ENCODE data around the gene C5orf46.
"Not testable (repeated sequence)": the region's sequence is repeated elsewhere in the genome, so short reads cannot be mapped to it uniquely, and the experiment has no call there.

C5orf46 gene

GRCh38 chr5:147906326-147907095 is at the start of gene C5orf46:
Gene C5orf46, minus strand, starts transcription at chr5:147906538. Its CDS starts 37 bp downstream, at chr5:147906501.
- DNase-seq (ENCODE audit: low read depth in 2 of 2), result no peak

DNA sequence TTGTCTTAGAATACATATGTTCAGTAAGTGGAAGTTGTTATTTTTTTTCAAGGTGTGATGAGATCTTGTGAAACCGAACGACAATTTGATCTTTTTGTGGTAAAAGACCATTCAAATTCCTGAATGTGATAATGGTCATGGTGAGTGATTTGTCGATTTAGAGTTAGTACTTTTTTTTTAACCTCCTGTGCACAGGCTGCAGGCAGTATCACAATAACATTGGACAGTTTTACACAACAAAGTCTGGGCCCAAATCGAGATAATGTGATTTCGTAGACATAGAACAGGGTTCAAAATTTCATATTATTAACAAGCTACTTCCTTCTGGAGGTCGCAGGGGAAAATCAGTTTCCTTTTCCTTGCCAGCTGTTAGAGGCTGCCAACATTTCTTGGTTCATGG is 48.6 kb upstream of the C5orf46 start:
- no peak for DNase-seq (ENCODE audit: low read depth in 2 of 2)

DNA sequence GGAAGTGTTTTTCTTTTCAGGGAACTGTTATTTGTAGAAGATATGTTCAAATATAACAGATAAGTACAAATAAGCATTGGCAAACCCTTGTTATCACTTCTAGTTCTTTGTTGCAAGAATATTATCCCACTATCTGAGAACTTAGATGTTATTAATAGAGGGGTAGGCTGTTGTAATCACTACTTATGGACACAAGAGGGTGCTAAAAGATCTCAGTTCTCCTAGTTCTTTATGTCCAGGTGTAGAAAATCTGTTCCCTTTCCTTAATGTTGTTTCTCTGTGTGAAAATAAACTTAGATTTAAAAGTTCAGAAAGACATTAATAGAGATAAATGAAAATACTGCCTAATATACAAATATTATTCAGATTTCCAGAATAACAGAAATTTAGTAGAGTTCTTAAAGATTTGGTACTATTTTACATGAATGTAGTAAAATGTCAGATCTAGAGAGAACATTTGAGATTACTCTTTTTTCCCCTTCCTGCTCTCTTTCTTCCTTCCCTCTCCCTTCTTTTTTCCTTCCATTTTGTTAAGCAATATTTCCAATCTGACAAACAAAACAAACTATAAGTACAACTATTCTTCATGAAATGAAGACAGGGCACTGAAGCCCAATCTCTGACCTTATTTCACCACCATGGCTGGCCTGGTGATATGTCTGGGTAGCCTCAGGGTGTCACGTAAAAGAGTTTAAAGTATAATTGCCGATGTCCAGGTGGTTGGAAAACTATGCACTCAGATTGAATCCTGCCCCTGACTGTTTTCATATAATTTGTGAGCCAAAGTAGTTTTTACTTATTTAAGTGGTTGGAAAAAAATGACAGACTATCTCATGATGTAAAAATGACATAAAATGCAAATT is 43.6 kb upstream of the C5orf46 start:
- DNase-seq (ENCODE audit: low read depth in 2 of 2), result no peak

- DNase-seq (ENCODE audit: low read depth in 2 of 2), result not testable (repeated sequence)
These were observed 40.4 kb upstream of the C5orf46 start for GRCh38 chr5:147946658-147947274.

DNA sequence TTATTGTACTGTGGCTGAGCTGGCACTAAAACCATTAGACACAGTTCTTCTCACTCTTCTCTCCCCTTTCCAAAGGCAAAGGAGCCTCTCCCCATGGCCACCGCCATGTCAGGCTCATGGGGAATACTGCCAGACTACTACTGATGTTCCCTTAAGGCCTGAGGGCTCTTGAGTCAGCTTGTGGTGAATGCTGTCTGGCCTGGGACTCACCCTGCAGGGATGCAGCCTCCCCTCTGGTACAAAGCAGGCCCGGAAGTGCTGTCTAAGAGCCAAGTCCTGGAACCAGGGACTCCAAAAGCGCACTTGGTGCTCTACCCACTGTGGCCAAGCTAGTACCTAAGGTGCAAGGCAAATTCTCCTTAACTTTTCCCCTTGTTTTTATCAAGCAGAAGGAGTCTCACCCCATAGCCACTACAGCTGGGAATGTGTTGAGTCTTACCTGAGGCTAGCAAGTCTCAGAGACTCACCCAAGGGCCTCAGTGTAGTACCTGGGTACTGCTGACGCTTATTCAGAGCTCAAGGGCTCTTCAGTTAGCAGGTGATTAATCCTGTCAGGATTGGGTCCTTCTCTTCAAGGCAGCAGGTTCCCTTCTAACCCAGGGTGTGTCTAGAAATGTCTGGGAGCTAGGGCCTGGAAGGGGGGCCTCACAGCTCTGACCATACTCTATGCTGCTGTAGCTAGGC is 33.2 kb upstream of the C5orf46 start:
- DNase-seq (ENCODE audit: low read depth in 2 of 2), result no peak

DNA sequence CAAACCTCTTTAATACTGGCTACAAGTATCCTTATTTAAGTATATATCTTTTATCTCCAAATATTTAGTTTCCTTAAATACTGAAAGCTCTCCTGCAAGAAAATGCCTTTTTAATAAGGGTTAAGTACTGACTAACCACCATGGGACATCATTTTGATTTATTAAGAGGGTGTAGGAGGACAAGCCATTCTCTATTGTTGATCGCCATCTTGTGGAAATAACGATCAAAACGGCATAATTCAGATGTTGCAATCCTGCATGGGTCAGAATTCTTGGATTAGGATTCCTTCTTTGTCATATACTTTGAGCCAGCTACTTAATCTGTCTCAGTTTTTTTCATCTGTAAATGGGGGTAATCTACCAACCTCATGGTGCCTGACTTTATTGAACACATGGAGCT is 28.7 kb upstream of the C5orf46 start:
- no peak for DNase-seq (ENCODE audit: low read depth in 2 of 2)

- no peak for DNase-seq (ENCODE audit: low read depth in 2 of 2)
These were observed 24.4 kb upstream of the C5orf46 start for GRCh38 chr5:147930769-147931168.

DNA sequence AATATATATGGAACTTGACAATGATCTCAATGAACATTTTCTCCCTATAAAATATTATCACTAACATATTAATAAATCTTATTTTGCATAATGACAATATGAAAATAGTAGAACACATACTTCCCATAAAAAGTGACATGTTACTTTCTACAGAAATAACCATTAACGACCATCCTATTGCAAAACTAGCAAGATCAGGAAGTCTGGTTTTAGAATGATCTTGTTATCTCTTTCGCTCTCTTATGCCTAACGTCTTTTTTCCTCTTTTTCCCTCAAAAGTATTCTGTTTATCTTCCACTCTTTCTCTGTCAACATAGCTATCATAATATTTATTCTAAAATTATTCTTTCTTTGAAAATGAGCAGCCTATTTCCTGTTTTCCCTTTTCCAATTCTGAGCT is 21.6 kb upstream of the C5orf46 start:
- no peak for DNase-seq (ENCODE audit: low read depth in 2 of 2)

DNA sequence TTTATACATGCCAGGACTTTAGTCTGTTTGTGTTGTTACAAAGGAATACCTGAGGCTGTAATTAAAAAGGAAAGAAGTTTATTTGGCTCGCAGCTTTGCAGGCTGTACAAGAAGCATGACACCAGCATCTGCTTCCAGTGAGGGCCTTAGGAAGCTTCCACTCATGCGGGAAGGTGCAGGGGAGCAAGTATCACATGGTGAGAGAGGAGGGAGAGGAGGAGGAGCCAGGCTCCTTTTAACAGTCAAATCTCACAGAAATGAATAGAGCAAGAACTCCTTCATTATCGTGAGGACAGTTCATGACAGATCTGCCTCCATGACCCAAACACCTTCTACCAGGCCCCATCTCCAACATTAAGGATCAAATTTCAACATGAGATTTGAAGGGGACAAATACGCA is 18.7 kb upstream of the C5orf46 start:
- no peak for DNase-seq (ENCODE audit: low read depth in 2 of 2)

DNA sequence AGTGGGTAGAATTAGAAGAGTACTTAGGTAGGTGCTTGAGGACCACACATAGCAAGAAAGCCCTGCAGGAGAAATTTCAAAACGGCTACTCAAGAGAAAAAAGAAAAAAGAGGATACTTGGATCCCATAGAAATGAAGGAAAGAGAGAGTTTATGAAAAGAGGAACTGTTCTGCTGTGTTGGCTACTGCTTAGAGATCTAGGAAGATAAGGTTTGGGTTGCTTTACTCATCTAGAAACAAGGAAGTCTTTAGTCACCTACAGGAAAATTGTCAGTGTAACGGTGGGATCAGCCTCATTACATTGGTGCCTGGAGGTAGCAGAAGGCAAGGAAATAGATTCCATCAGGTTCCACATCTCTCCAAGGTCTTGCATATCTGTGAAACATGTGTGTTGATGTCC is 14.8 kb upstream of the C5orf46 start:
- DNase-seq (ENCODE audit: low read depth in 2 of 2), result no peak

GRCh38 chr5:147920420-147921030 is 14.2 kb upstream of the C5orf46 start:
- DNase-seq (ENCODE audit: low read depth in 2 of 2), result no peak

GRCh38 chr5:147918899-147919298 is 12.6 kb upstream of the C5orf46 start:
- no peak for DNase-seq (ENCODE audit: low read depth in 2 of 2)

DNA sequence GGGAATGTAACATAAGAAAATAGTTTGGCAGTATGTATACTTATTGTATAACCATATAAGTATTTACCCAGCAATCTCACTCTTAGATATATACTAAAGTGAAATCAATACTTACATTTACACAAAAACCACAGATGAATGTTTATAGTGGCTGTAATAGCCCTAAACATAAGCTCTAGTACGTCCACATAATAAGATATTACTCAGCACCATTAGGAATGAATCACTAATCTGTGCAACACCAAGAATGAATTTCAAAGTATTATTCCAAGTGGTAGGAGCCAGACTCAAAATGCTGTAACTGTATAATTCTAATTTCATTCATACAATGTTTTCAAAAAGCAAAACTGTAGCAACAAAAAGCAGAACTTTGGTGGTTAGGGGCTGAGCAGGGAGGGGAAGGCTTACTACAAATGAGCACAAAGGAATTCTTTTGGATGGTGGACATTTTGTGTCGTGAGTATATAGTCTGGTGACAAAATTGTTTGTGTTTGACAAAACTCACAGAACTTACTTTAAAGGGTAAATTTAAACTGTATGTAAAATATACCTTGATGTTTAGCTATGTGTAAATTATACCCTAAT is 11.9 kb upstream of the C5orf46 start:
- DNase-seq (ENCODE audit: low read depth in 2 of 2), result no peak

DNA sequence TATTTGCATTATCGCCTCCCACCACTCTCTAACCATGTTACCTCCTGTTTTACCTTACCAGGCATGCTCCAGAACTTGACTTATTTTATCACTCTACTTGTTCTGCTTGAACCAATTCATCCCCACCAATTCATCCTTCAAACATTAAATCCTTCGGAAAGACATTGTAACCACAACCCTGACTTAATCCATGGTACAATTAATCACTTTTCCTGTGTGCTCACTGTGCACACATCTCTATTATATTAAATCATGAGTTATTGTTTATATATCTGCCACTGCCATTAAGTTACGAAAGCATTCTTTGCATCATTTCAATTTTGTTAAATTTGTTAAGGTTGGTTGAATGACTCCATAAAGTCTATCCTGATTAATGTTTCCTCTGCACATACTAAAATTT is 7.4 kb upstream of the C5orf46 start:
- no peak for DNase-seq (ENCODE audit: low read depth in 2 of 2)

DNA sequence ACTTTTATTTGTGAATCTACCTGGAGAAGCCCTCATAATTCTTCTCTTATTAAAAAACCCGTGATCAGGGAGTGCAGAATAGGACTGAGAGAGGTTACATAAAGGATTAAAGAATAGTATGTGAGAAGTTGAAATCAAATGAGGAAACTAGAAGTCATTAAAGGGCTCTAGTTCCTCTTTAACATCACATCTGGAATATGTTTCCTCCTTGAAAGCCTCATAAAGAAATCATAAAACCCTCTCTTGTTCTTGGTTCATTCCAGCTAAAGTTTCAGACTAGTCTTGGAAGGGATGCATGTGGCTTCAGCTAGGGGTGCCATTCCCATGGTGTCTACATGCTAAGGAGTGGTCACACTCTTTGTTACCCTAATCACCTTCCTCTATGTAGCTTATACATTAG is 5.7 kb upstream of the C5orf46 start:
- no peak for DNase-seq (ENCODE audit: low read depth in 2 of 2)

DNA sequence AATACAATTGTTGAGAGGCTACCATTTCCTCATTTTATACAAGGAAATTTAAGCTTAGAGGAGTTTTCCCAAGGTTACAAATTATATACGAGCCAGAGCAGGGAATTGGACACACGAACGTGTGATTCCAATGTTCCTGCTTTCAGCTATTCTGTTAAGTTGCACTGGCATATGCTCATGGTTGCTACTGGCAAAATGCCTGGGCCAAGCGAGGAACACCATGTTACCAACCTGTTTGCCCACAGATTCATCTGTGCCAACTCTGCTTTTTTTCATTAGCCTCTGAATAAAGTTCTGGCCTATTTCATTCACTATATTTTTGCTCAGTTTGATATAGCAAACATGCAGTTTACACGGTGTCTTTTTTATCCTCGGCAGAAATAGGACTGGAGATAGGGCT is 5.1 kb upstream of the C5orf46 start:
- DNase-seq (ENCODE audit: low read depth in 2 of 2), result no peak

GRCh38 chr5:147904110-147904509 is 2.2 kb downstream of the C5orf46 start:
- DNase-seq (ENCODE audit: low read depth in 2 of 2), result no peak

- no peak for DNase-seq (ENCODE audit: low read depth in 2 of 2)
These were observed 3.7 kb downstream of the C5orf46 start for GRCh38 chr5:147902609-147903115.

- DNase-seq (ENCODE audit: low read depth in 2 of 2), result no peak
These were observed 4.7 kb downstream of the C5orf46 start for GRCh38 chr5:147901599-147902039.

- no peak for DNase-seq (ENCODE audit: low read depth in 2 of 2)
These were observed 7.4 kb downstream of the C5orf46 start for GRCh38 chr5:147898875-147899401.

DNA sequence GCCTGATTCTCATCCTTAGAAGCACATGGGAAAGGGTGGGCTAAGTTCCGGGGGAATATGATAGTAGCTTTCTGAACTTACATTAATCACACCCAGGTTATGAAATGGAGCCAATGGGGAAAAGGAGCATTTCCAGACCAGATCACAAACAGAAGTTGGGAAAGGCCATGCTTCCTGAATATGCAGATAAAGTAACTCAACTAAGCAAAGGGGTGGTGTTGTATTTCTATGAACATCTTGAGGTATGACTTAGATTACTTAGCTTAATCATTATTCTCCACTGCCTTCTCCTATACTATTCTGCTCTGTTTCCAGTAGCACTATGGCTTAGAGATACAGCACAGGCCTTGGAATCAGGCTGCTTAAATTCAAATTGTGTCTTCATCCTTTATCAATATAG is 10.5 kb downstream of the C5orf46 start:
- DNase-seq (ENCODE audit: low read depth in 2 of 2), result no peak
